Endothelial cell (in vitro differentiated cells): ENCODE results near the gene TNIP2. TPM values are rescaled to one million over a fixed set of nuclear protein-coding genes. Genes with fewer than 3 reads are reported as not detected.
"Not testable (repeated sequence)": the region's sequence is repeated elsewhere in the genome, so short reads cannot be mapped to it uniquely, and the experiment has no call there.

ENCODE experiments used
- DNase-seq: peaks from one replicate; pipeline ENCODE4 v3.0.0; 2021; ENCODE audit warnings: low spot score
- H3K27ac Mint-ChIP-seq: one replicate; pipeline ENCODE4 v1.8.0; 2021; ENCODE audit warnings: mixed read lengths, inconsistent platforms; ENCODE audit not compliant: unreplicated experiment
- H3K27me3 Mint-ChIP-seq: one replicate; pipeline ENCODE4 v1.8.0; 2021; ENCODE audit warnings: mild to moderate bottlenecking, moderate library complexity, mixed read lengths, inconsistent platforms; ENCODE audit not compliant: unreplicated experiment
- H3K36me3 Mint-ChIP-seq: one replicate; pipeline ENCODE4 v1.8.0; 2021; ENCODE audit warnings: mild to moderate bottlenecking, low read depth, mixed read lengths, inconsistent platforms; ENCODE audit not compliant: unreplicated experiment
- H3K4me1 Mint-ChIP-seq: one replicate; pipeline ENCODE4 v1.8.0; 2021; ENCODE audit warnings: mild to moderate bottlenecking, mixed read lengths, inconsistent platforms; ENCODE audit not compliant: unreplicated experiment
- H3K4me3 Mint-ChIP-seq: one replicate; pipeline ENCODE4 v1.8.0; 2021; ENCODE audit warnings: mild to moderate bottlenecking, mixed read lengths, inconsistent platforms; ENCODE audit not compliant: unreplicated experiment
- H3K9me3 Mint-ChIP-seq: one replicate; pipeline ENCODE4 v1.8.0; 2021; ENCODE audit warnings: mixed read lengths, inconsistent platforms; ENCODE audit not compliant: unreplicated experiment
- total RNA-seq: library from RNA; stranded (reverse); fragmentation: NEBNext Ultra II Directional; extraction: Animal tissue kit (Norgen Biotek cat#: 25700); gene quantifications from one replicate; pipeline ENCODE4 v1.2.1, GENCODE V29; 2021; ENCODE audit not compliant: unreplicated experiment
- TF ChIP-seq, protein P1 (sequence below): fragments of 200-600 bp; sonication (generic); IDR thresholded peaks from one replicate; pipeline ENCODE4 v1.5.0; 2021; ENCODE audit warnings: antibody characterized with exemption; ENCODE audit not compliant: unreplicated experiment

TNIP2 gene
- total RNA-seq, 1 donor from 2014 or later: 29.3 TPM

DNA sequence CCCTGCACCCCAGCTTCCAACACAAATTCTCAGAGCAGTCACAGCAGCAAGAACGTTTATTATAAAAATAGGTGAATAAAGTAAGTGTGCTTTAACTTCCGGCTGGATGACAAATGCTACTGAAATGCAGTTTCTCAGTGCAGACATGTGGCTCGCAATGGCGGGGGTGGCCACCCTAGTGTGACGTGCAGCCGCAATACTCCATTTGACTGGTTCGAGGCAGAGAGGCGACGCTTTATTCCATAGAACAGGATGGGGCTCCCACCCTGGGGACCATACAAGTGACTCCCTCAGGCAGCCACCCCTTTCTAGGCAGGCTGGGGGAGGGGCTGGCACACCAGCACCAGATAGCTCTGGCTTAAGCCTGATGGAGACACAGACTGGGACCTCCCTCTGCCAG is 14.5 kb downstream of the TNIP2 start:
- H3K9me3 Mint-ChIP-seq: no peaks in the 10 kb centered on the region
- TF ChIP-seq, protein P1, sequence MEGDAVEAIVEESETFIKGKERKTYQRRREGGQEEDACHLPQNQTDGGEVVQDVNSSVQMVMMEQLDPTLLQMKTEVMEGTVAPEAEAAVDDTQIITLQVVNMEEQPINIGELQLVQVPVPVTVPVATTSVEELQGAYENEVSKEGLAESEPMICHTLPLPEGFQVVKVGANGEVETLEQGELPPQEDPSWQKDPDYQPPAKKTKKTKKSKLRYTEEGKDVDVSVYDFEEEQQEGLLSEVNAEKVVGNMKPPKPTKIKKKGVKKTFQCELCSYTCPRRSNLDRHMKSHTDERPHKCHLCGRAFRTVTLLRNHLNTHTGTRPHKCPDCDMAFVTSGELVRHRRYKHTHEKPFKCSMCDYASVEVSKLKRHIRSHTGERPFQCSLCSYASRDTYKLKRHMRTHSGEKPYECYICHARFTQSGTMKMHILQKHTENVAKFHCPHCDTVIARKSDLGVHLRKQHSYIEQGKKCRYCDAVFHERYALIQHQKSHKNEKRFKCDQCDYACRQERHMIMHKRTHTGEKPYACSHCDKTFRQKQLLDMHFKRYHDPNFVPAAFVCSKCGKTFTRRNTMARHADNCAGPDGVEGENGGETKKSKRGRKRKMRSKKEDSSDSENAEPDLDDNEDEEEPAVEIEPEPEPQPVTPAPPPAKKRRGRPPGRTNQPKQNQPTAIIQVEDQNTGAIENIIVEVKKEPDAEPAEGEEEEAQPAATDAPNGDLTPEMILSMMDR: no peak
- no peak for DNase-seq
- peaks cover 1% of the 10 kb centered on the region for H3K4me1 Mint-ChIP-seq
- no peak overlapping the region for H3K27ac Mint-ChIP-seq
- peaks cover 28% of the 10 kb centered on the region for H3K36me3 Mint-ChIP-seq
- no peak overlapping the region for H3K4me3 Mint-ChIP-seq
- peaks cover 11% of the 10 kb centered on the region for H3K27me3 Mint-ChIP-seq

DNA sequence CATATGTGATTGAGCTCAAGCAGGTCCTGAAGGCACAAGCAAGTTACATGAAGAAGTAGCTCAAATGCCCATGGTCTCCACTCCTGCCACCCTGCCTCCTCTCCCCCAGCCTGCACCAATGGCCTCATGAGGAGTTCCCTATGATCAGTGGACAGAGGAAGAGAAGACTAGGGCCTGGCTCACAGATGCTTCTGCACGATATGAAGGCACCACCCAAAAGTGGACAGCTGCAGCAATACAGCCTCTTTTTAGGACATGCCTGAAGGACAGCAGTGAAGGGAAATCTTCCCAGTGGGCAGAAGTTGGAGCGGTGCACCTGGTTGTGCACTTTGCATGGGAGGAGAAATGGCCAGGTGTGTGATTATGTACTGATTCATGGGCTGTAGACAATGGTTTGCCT is 17.8 kb downstream of the TNIP2 start:
- Mint-ChIP-seq H3K4me3 (peak overlapping the region; percentile 27), H3K36me3 (peaks cover 19% of the 10 kb centered on the region)
- not testable (repeated sequence) for H3K9me3 Mint-ChIP-seq, DNase-seq, H3K27me3 Mint-ChIP-seq, H3K4me1 Mint-ChIP-seq, H3K27ac Mint-ChIP-seq

DNA sequence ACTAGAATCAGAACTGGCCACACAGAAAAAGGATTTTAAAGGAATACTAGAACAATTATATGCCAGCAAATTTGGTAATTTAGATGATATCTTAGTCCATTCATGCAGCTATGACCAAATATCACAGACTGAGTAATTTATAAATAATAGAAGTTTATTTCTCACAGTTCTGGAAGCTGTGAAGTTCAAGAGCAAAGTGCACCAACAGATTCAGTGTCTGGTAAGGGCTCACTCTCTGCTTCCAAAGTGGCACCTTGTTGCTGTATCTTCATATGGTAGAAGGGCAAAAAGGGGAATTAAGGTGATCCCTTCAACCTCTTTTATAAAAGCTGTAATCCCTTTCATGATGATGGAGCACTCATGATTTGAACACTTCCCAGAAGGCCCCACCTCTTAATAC is 20.3 kb downstream of the TNIP2 start:
- H3K9me3 Mint-ChIP-seq: no peaks in the 10 kb centered on the region
- peaks cover 16% of the 10 kb centered on the region for H3K27me3 Mint-ChIP-seq
- no peak overlapping the region for H3K27ac Mint-ChIP-seq
- DNase-seq: no peak
- peaks cover 4% of the 10 kb centered on the region for H3K4me1 Mint-ChIP-seq
- peak overlapping the region; percentile 0 for H3K4me3 Mint-ChIP-seq
- H3K36me3 Mint-ChIP-seq: peaks cover 27% of the 10 kb centered on the region
- TF ChIP-seq, protein P1: no peak

DNA sequence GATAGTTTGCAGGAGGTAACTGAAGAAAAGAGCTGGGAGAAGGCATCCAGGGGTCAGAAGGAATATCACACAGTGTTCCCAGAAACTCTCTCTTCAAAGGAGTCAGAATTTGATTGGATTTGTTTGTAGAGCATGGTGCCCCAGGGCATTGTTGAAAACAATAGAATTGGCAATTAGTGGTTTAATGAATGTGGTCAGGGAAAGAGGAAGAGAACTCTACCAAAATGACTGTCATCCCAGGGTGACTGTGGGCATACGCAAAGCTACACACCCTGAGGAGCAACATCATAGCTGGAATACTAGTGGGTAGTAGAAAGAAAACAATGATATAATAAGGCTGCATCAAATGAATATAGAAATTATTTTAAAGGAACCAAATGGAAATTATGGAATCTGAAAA is 21.5 kb downstream of the TNIP2 start:
- peaks cover 4% of the 10 kb centered on the region for H3K4me1 Mint-ChIP-seq
- TF ChIP-seq, protein P1: no peak
- peaks cover 16% of the 10 kb centered on the region for H3K27me3 Mint-ChIP-seq
- H3K27ac Mint-ChIP-seq: no peak overlapping the region
- no peak for DNase-seq
- H3K4me3 Mint-ChIP-seq: peak overlapping the region; percentile 1
- H3K36me3 Mint-ChIP-seq: peaks cover 27% of the 10 kb centered on the region
- no peaks in the 10 kb centered on the region for H3K9me3 Mint-ChIP-seq

DNA sequence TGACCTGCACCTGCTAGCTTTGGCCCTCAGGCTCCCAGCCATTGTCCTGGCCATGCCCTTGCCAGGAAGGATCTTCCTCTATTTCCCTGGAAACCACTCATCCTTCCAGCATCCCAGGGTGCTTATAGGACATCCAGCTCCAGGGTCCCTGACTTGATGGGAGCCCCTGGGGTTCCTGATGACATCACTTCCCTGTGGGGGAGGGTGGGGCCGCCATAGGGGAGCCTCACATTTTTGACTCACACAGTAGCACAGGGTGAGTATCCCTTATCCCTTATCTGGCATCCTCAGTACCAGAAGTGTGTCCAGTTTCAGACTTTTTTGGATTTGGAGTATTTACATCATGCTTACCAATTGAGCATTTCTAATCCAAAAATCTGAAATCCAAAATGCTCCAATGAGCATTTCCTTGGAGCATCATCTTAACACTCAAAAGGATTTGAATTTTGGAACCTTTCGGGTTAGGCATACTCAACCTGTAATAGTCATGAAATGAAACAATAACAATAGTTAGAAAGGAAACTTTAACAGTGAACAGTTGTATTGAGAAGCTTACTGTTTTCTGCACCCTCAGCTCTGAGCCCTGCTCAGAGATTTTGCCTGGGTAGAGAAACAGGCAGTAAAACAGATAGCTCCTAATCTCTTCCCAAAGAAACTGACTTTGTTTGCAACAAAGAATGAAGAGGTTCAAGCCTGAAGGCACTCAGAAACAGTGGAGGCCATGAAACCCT is 22.1 kb downstream of the TNIP2 start:
- Mint-ChIP-seq H3K4me3 (peak overlapping the region; percentile 1), H3K27ac (no peak overlapping the region), H3K36me3 (peaks cover 27% of the 10 kb centered on the region), H3K9me3 (no peaks in the 10 kb centered on the region), H3K27me3 (peaks cover 16% of the 10 kb centered on the region), H3K4me1 (peaks cover 4% of the 10 kb centered on the region)
- TF ChIP-seq, protein P1: no peak
- no peak for DNase-seq
